Karpas-422 (cell line): ENCODE results near the gene COG4. TPM values are rescaled to one million over a fixed set of nuclear protein-coding genes. Genes with fewer than 3 reads are reported as not detected.

Experiments
- DNase-seq: peaks from one replicate; pipeline ENCODE4 v3.0.0-alpha.2; 2015
- H2AFZ ChIP-seq: fragments of 200-600 bp; sonication (generic); 2 replicates; pipeline ENCODE4 v1.6.1; 2014; ENCODE audit warnings: antibody characterized with exemption, low read length, mixed read lengths
- H3K27ac ChIP-seq: fragments of 200-600 bp; sonication (generic); 2 replicates; pipeline ENCODE4 v1.5.1; 2014; ENCODE audit warnings: mild to moderate bottlenecking, low read length, moderate library complexity
- H3K27me3 ChIP-seq: fragments of 200-600 bp; sonication (generic); 2 replicates; pipeline ENCODE4 v1.6.1; 2014; ENCODE audit warnings: low read length, mixed read lengths
- H3K36me3 ChIP-seq: fragments of 200-600 bp; sonication (generic); 2 replicates; pipeline ENCODE4 v1.6.1; 2014; ENCODE audit warnings: low read length, mixed read lengths; ENCODE audit not compliant: insufficient read depth
- H3K4me1 ChIP-seq: fragments of 200-600 bp; sonication (generic); 2 replicates; pipeline ENCODE4 v1.6.1; 2014; ENCODE audit warnings: mild to moderate bottlenecking, low read length, mixed read lengths
- H3K4me2 ChIP-seq: fragments of 200-600 bp; sonication (generic); 2 replicates; pipeline ENCODE4 v1.6.1; 2014; ENCODE audit warnings: low read length, low read depth, mild to moderate bottlenecking; ENCODE audit not compliant: poor library complexity, severe bottlenecking
- H3K4me3 ChIP-seq: fragments of 200-600 bp; sonication (generic); 2 replicates; pipeline ENCODE4 v1.5.1; 2014; ENCODE audit warnings: mild to moderate bottlenecking, antibody characterized with exemption, low read length, mixed read lengths
- H3K79me2 ChIP-seq: fragments of 200-600 bp; sonication (generic); 2 replicates; pipeline ENCODE4 v1.6.1; 2014; ENCODE audit warnings: mild to moderate bottlenecking, low read length, mixed read lengths
- H3K9ac ChIP-seq: fragments of 200-600 bp; sonication (generic); 2 replicates; pipeline ENCODE4 v1.6.0; 2014; ENCODE audit warnings: low read length
- H3K9me2 ChIP-seq: fragments of 200-600 bp; sonication (generic), shearing (Covaris generic); replicated peaks from 2 replicates; pipeline ENCODE4 v1.6.0; 2014; ENCODE audit warnings: mild to moderate bottlenecking, low read length, moderate library complexity; ENCODE audit not compliant: insufficient read depth
- H3K9me3 ChIP-seq: fragments of 300-700, 200-600 bp; sonication (generic); 2 replicates; pipeline ENCODE4 v1.6.1; 2014; ENCODE audit warnings: low read length, mixed read lengths
- H4K20me1 ChIP-seq: fragments of 200-600 bp; sonication (generic); 2 replicates; pipeline ENCODE4 v1.6.1; 2014; ENCODE audit warnings: mild to moderate bottlenecking, antibody characterized with exemption, low read length, low read depth; ENCODE audit not compliant: insufficient read depth
- total RNA-seq: library from RNA; depleted of rRNA; stranded (reverse); fragments of >200 nt; shearing (Covaris generic); gene quantifications from 2 replicates; pipeline ENCODE4 v1.2.3, GENCODE V29; 2014; ENCODE audit warnings: low replicate concordance; rRNA removed

COG4 gene
- total RNA-seq, result 24.7 and 47.0 TPM in 2 replicates

DNA sequence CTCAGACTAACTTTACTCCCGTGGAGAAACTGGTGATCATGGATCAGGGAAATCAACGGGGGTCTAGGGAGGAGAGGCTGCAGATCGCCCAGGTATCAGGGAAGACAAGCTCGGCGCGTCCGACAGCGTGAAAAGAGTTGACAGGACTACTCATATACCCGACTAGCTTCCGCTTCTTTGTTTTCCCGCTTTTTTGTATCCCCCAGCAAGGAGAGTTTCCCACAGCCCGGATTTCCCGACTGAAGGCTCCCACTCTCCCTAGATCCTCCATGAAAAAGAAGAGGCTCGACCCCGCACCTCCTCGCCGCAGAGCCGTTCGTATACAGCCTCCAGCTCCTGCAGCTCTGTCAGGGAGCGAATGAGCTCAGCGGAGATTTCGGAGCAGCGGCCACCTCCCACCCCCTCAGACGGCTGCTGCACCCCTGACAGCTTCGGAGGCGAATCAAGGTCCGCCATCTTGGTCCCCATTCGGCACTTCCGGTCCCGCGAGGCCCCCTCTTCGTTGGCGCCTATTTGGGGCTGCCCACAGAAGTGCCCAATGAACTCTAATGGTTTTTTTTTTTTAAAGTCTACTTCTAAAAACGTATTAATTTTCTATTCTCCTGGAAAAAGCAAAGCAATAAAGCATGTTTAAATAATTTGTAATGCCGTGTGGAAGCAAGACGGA, at the start of gene COG4:
TSS of gene COG4 (minus strand) at position 479 of the 667 bp plus-strand sequence. CDS start at position 468, 11 bp downstream.
- peaks cover 44% of the 10 kb centered on the region for H3K4me1 ChIP-seq

DNA sequence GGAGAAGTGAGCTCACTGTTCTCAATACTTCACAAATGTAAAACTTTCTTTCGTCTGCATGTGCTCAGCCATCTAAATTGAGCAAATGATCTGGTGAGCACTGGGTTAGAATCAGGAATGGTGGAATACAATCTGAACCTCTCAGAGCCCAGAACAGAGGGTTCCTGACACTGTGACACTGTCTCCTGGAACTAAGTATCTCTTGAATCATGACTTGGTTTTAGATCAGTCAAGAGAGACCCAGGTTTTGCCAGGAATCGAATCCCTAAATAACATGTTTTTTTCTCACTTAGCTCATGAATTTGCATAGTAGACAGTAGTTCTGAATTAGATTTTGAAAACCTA, 49.5 kb upstream of the COG4 start:
- H3K9me2 ChIP-seq, result no peaks in the 10 kb centered on the region
- no peak overlapping the region for H3K4me2 ChIP-seq
- H3K9me3 ChIP-seq, result no peaks in the 10 kb centered on the region
- peaks cover 66% of the 10 kb centered on the region for H3K36me3 ChIP-seq
- H4K20me1 ChIP-seq, result peaks cover 34% of the 10 kb centered on the region
- no peak overlapping the region for H3K4me3 ChIP-seq
- no peaks in the 10 kb centered on the region for H3K27me3 ChIP-seq
- H3K9ac ChIP-seq, result no peak overlapping the region
- H3K27ac ChIP-seq, result no peak overlapping the region
- no peaks in the 10 kb centered on the region for H3K4me1 ChIP-seq
- no peaks in the 10 kb centered on the region for H3K79me2 ChIP-seq
- no peak for DNase-seq
- H2AFZ ChIP-seq, result no peak overlapping the region

More for the DNA sequence above, at the start of gene COG4:
- Histone ChIP-seq H4K20me1 (peaks cover 19% of the 10 kb centered on the region), H2AFZ (peak within 1 kb of the TSS; percentile 25), H3K27ac (peak within 1 kb of the TSS; percentile 87), H3K4me3 (peak within 1 kb of the TSS; percentile 95), H3K9ac (peak within 1 kb of the TSS; percentile 96), H3K79me2 (peaks cover 71% of the 10 kb centered on the region), H3K4me2 (peak within 1 kb of the TSS; percentile 80), H3K36me3 (peaks cover 24% of the 10 kb centered on the region), H3K9me2 (no peaks in the 10 kb centered on the region), H3K9me3 (no peaks in the 10 kb centered on the region), H3K27me3 (no peaks in the 10 kb centered on the region)
- DNase-seq, result peak; percentile 97

DNA sequence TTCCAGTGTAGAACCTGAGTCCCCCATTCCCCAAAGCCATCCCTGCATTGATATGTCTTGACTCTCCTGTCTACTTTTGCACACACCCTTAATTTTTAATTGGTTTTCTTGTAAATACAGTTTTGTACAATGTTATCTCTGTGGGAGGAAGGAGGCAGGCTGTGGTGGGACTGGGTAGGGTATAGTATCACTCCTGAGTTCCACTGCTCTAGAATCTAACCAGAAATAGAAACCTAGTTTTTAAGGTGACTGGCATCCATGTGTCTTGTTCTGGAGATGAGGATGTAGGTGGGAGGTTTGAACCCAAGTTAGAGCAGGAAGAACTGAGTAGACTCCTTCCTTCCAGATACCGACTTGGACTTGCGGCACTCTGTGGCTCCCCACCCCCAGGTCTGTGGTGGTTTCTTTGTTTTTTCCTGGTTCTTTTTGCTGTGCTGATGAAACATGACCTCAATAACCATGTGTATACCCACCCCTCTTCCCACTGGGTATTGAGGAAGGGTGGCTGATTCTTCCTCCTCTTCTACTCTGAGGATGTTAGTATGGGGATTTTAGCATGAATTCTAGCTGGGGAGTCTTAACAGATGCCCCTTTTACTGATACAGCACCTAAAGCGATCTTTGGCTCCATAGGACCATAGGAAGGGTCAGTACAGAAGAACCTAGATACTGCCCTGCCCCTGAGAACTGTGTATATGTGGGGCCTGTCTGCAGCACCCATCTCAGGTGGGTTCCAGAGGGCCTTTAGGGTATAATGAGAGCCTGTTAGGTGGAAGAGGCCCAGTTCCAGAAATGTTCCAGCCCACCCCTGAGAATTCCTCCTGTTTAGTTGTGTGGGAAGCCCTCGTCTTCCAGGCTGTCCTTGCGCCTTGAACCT, 48.9 kb upstream of the COG4 start:
- Histone ChIP-seq H3K79me2 (no peaks in the 10 kb centered on the region), H3K27ac (no peak overlapping the region), H2AFZ (no peak overlapping the region), H3K4me2 (no peak overlapping the region), H3K4me3 (no peak overlapping the region), H3K9ac (no peak overlapping the region), H3K27me3 (no peaks in the 10 kb centered on the region), H3K9me3 (no peaks in the 10 kb centered on the region), H3K9me2 (no peaks in the 10 kb centered on the region), H3K4me1 (no peaks in the 10 kb centered on the region), H4K20me1 (peaks cover 37% of the 10 kb centered on the region), H3K36me3 (peaks cover 70% of the 10 kb centered on the region)
- no peak for DNase-seq

DNA sequence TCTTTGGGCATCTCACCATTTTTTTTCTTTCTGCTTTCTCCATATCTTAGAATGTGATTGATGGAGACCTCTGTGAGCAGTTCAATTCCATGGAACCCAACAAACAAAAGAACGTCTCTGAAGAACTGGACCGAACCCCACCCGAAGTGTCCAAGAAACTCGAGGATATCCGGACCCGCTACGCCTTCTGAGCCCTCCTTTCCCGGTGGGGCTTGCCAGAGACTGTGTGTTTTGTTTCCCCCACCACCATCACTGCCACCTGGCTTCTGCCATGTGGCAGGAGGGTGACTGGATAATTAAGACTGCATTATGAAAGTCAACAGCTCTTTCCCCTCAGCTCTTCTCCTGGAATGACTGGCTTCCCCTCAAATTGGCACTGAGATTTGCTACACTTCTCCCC, 48.3 kb upstream of the COG4 start:
- Histone ChIP-seq H3K79me2 (no peaks in the 10 kb centered on the region), H3K27me3 (no peaks in the 10 kb centered on the region), H4K20me1 (peaks cover 44% of the 10 kb centered on the region), H3K9ac (no peak overlapping the region), H3K9me2 (no peaks in the 10 kb centered on the region), H3K4me1 (no peaks in the 10 kb centered on the region), H2AFZ (no peak overlapping the region), H3K36me3 (peaks cover 74% of the 10 kb centered on the region), H3K4me2 (no peak overlapping the region), H3K9me3 (no peaks in the 10 kb centered on the region), H3K4me3 (no peak overlapping the region), H3K27ac (no peak overlapping the region)
- DNase-seq, result no peak

DNA sequence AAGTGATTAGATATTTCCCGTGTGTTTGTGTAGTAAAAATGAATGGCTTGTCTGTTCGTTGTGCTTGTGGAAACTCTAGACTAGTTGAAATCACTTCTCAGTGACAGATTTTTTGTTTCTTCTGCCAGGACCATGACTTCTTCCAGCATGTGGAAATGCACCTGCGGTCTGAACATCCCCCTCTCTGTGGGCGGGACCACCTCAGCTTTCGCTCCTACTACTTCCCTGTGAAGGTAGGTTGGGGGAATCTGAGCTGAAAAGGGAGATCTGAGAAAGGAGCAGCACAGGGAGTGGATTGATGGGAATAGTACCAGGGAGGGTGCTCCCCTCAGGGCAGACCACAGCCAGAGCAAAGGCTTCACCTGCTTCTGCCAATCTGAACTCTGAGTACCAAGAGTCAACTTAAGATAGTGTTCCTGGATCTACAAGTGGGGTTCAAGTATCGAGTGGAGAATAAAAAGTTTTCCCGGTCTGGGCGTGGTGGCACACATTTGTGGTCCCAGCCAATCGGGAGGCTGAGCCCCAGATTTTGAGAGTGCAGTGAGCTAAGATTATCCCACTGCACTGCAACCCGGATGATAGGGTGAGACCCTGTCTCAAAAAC, 47.7 kb upstream of the COG4 start:
- Histone ChIP-seq H3K4me2 (no peak overlapping the region), H2AFZ (no peak overlapping the region), H3K27me3 (no peaks in the 10 kb centered on the region), H3K9ac (no peak overlapping the region), H3K36me3 (peaks cover 74% of the 10 kb centered on the region), H4K20me1 (peaks cover 45% of the 10 kb centered on the region), H3K9me2 (no peaks in the 10 kb centered on the region), H3K79me2 (no peaks in the 10 kb centered on the region), H3K9me3 (no peaks in the 10 kb centered on the region), H3K4me1 (no peaks in the 10 kb centered on the region), H3K4me3 (no peak overlapping the region), H3K27ac (no peak overlapping the region)
- no peak for DNase-seq

DNA sequence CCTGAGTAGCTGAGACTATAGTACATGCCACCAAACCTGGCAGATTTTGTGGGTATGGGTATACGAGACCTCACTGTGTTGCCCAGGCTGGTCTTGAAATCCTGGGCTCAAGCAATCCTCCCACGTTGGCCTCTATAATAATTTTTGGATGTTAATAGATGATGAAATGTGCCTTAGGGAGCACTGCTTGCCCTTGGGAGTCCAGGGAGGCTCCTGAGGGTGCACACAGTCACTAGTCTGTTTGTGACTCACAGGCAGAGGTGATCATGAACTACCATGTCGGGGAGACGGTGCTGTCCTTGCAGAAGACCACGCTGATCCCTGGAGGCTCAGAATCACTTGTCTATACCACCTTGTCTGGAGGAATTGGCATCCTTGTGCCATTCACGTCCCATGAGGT, 46.4 kb upstream of the COG4 start:
- no peak for DNase-seq
- Histone ChIP-seq H3K79me2 (no peaks in the 10 kb centered on the region), H3K4me2 (no peak overlapping the region), H3K27me3 (no peaks in the 10 kb centered on the region), H2AFZ (no peak overlapping the region), H3K4me3 (no peak overlapping the region), H3K27ac (no peak overlapping the region), H3K9me3 (no peaks in the 10 kb centered on the region), H3K9ac (no peak overlapping the region), H3K9me2 (no peaks in the 10 kb centered on the region), H3K36me3 (peaks cover 82% of the 10 kb centered on the region), H3K4me1 (no peaks in the 10 kb centered on the region), H4K20me1 (peaks cover 45% of the 10 kb centered on the region)

DNA sequence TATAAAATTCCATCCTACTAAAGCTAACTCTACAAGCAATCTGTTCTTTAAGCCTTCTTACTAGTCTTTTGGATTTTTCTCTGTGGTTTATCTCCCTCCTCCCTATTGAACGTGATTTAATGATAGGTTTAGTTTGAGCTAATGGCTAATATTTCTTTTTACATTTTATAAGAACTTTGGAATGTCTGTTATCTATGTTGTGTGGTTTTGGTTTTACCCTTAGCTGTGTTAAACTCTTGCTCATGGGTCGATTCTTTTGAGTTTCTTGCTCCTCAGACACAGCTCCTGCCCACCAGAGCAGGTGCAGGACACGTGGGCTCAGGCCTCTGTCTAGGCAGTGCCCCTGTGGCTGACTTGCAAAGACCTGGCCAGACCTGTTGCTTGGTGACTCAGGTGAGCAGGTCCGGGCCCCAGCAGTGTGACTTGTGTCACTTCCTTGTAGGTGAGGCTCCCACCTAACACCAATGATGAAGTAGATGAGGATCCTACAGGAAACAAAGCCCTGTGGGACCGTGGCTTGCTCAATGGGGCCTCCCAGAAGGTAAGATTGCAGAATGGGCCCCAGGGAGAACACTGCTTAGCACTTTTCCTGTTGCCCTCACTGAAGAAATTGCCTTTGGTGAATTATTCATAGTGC, 45.4 kb upstream of the COG4 start:
- no peaks in the 10 kb centered on the region for H3K27me3 ChIP-seq
- no peak overlapping the region for H3K4me2 ChIP-seq
- no peaks in the 10 kb centered on the region for H3K9me2 ChIP-seq
- H2AFZ ChIP-seq, result no peak overlapping the region
- peaks cover 82% of the 10 kb centered on the region for H3K36me3 ChIP-seq
- no peaks in the 10 kb centered on the region for H3K9me3 ChIP-seq
- no peaks in the 10 kb centered on the region for H3K4me1 ChIP-seq
- no peak for DNase-seq
- H4K20me1 ChIP-seq, result peaks cover 40% of the 10 kb centered on the region
- H3K9ac ChIP-seq, result no peak overlapping the region
- H3K27ac ChIP-seq, result no peak overlapping the region
- no peaks in the 10 kb centered on the region for H3K79me2 ChIP-seq
- no peak overlapping the region for H3K4me3 ChIP-seq

DNA sequence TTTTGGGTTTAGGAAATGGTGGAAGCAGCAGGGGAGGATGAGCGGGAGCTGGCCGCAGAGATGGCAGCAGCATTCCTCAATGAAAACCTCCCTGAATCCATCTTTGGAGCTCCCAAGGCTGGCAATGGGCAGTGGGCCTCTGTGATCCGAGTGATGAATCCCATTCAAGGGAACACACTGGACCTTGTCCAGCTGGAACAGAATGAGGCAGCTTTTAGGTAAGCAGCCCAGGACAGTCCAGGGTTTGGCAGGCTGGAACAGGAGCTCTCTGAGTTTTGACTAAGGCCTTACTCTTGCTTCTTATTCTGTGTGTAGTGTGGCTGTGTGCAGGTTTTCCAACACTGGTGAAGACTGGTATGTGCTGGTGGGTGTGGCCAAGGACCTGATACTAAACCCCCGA, 41.7 kb upstream of the COG4 start:
- H3K4me1 ChIP-seq, result no peaks in the 10 kb centered on the region
- no peaks in the 10 kb centered on the region for H3K27me3 ChIP-seq
- DNase-seq, result no peak
- no peak overlapping the region for H3K4me2 ChIP-seq
- H3K36me3 ChIP-seq, result peaks cover 79% of the 10 kb centered on the region
- H3K9me2 ChIP-seq, result no peaks in the 10 kb centered on the region
- H3K27ac ChIP-seq, result no peak overlapping the region
- H3K9ac ChIP-seq, result no peak overlapping the region
- H4K20me1 ChIP-seq, result peaks cover 25% of the 10 kb centered on the region
- H2AFZ ChIP-seq, result no peak overlapping the region
- H3K9me3 ChIP-seq, result no peaks in the 10 kb centered on the region
- H3K4me3 ChIP-seq, result no peak overlapping the region
- no peaks in the 10 kb centered on the region; the same call in 1 of the 2 replicates for H3K79me2 ChIP-seq
